ENCODE data around the gene PPIF.
A peak's percentile ranks its signal among the peaks of the same experiment; 100 is the strongest.
"Not testable (repeated sequence)": the region's sequence is repeated elsewhere in the genome, so short reads cannot be mapped to it uniquely, and the experiment has no call there.

PPIF gene

GRCh38 chr10:79329529-79329928, 17.7 kb upstream of the PPIF start:
- DNase-seq (ENCODE audit: low read depth in 1 of 2, low spot score in 1 of 2) = no peak

- DNase-seq (ENCODE audit: low read depth in 1 of 2, low spot score in 1 of 2) = no peak
Measured at GRCh38 chr10:79331226-79331625, 16.0 kb upstream of the PPIF start.

GRCh38 chr10:79331709-79332108, 15.6 kb upstream of the PPIF start:
- DNase-seq (ENCODE audit: low read depth in 1 of 2, low spot score in 1 of 2) = peak; percentile 24 to 72

GRCh38 chr10:79332610-79333315, 14.5 kb upstream of the PPIF start:
- not testable (repeated sequence) for DNase-seq (ENCODE audit: low read depth in 1 of 2, low spot score in 1 of 2)

- no peak for DNase-seq (ENCODE audit: low read depth in 1 of 2, low spot score in 1 of 2)
Measured at GRCh38 chr10:79333513-79333912, 13.8 kb upstream of the PPIF start.

- no peak for DNase-seq (ENCODE audit: low read depth in 1 of 2, low spot score in 1 of 2)
Measured at GRCh38 chr10:79334573-79334972, 12.7 kb upstream of the PPIF start.

GRCh38 chr10:79335094-79335469, 12.2 kb upstream of the PPIF start:
- no peak for DNase-seq (ENCODE audit: low read depth in 1 of 2, low spot score in 1 of 2)

- no peak for DNase-seq (ENCODE audit: low read depth in 1 of 2, low spot score in 1 of 2)
Measured at GRCh38 chr10:79335470-79336235, 11.6 kb upstream of the PPIF start.

GRCh38 chr10:79336276-79336675, 11.0 kb upstream of the PPIF start:
- no peak for DNase-seq (ENCODE audit: low read depth in 1 of 2, low spot score in 1 of 2)

- no peak for DNase-seq (ENCODE audit: low read depth in 1 of 2, low spot score in 1 of 2)
Measured at GRCh38 chr10:79336739-79337138, 10.5 kb upstream of the PPIF start.

- DNase-seq (ENCODE audit: low read depth in 1 of 2, low spot score in 1 of 2) = not testable (repeated sequence)
Measured at GRCh38 chr10:79337783-79338469, 9.3 kb upstream of the PPIF start.

- DNase-seq (ENCODE audit: low read depth in 1 of 2, low spot score in 1 of 2) = no peak
Measured at GRCh38 chr10:79339266-79339665, 8.0 kb upstream of the PPIF start.

- no peak for DNase-seq (ENCODE audit: low read depth in 1 of 2, low spot score in 1 of 2)
Measured at GRCh38 chr10:79340646-79341244, 6.5 kb upstream of the PPIF start.

- no peak for DNase-seq (ENCODE audit: low read depth in 1 of 2, low spot score in 1 of 2)
Measured at GRCh38 chr10:79342295-79342761, 4.9 kb upstream of the PPIF start.

- DNase-seq (ENCODE audit: low read depth in 1 of 2, low spot score in 1 of 2) = no peak
Measured at GRCh38 chr10:79342811-79343561, 4.3 kb upstream of the PPIF start.

- no peak for DNase-seq (ENCODE audit: low read depth in 1 of 2, low spot score in 1 of 2)
Measured at GRCh38 chr10:79344502-79345195, 2.6 kb upstream of the PPIF start.

- DNase-seq (ENCODE audit: low read depth in 1 of 2, low spot score in 1 of 2) = no peak
Measured at GRCh38 chr10:79345241-79346011, 1.8 kb upstream of the PPIF start.

- no peak for DNase-seq (ENCODE audit: low read depth in 1 of 2, low spot score in 1 of 2)
Measured at GRCh38 chr10:79346012-79346340, 1.3 kb upstream of the PPIF start.

GRCh38 chr10:79346388-79347225, 662 bp upstream of the PPIF start:
- DNase-seq (ENCODE audit: low read depth in 1 of 2, low spot score in 1 of 2) = no peak

Measured in activated T-helper 1 cell treated with anti-CD3 and anti-CD28 coated beads, Interleukin-2, amount 50 U/mL, for 16 hours (primary cell).